GM12865 (cell line): ENCODE results near the gene TEX29.

ENCODE experiments used
- DNase-seq: peaks from one replicate; pipeline ENCODE4 v3.0.0; 2010; ENCODE audit warnings: low read depth
- H3K4me3 ChIP-seq: 2 replicates; pipeline ENCODE4 v1.5.1; 2011; ENCODE audit warnings: mild to moderate bottlenecking, low read depth, low read length, control low read depth
- CTCF ChIP-seq: IDR thresholded peaks from 2 replicates; pipeline ENCODE4 v1.5.1; 2011; ENCODE audit warnings: low read length, control low read depth, low read depth, inconsistent platforms; ENCODE audit not compliant: insufficient read depth; ENCODE audit errors: missing control alignments

The TEX29 gene

DNA sequence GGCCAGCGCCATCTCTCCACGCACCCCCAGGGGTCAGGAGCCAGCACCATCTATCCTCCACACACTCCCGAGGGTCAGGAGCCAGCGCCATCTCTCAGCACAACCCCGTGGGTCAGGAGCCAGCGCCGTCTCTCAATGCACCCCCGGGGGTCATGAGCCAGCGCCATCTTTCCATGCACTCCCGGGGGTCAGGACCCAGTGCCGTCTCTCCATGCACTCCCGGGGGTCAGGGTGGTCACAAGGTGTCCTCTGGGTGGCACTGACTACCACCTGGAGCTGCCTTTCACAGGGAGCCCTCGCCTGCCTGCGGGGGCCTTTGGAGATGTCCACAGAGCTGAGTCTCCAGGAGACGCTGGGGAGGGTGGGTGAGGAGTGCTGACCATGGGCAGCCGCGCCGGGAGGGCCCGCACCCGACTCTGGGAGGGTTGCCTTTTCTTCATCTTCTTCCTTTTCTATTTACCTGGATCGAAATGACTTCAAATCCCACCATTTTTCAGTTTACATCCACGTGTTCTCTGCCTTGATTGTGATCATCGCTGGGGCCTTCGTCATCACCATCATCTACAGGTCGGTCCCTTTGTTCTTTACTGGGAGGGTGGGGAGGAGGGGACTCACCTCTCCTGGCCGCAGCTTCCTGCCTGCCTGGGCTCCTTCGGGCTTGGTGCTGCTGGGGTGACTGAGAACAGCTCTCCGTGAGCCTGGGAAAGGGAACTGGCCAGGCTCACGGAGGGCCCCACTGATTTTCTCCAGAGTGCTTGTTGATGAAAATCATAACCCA lies 19.1 kb downstream of the TEX29 start:
- TF ChIP-seq CTCF, result no peak
- DNase-seq, result no peak
- no peak overlapping the region for H3K4me3 ChIP-seq

GRCh38 chr13:111341886-111342285 lies 21.4 kb downstream of the TEX29 start:
- no peak for DNase-seq
- no peak for TF ChIP-seq CTCF
- H3K4me3 ChIP-seq, result no peak overlapping the region

DNA sequence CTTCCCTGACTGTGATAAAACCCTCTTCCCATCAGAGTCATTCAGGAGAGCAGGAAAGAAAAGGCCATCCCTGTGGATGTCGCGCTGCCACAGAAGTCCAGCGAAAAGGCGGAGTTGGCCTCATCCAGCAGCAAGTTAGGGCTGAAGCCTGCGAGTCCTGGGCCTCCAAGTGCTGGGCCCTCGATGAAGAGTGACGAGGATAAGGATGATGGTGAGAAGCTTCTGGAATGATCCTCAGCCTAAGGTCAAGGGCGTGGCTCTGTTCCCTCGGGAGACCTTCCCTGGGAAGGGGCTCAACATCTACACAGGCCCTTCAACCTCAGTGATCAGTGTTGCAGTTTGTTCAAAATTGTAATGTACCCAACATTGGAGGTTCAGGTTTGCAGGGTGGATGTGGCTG lies 22.3 kb downstream of the TEX29 start:
- no peak overlapping the region for H3K4me3 ChIP-seq
- DNase-seq, result no peak
- no peak for TF ChIP-seq CTCF

GRCh38 chr13:111343186-111343805 lies 22.9 kb downstream of the TEX29 start:
- DNase-seq, result no peak
- no peak for TF ChIP-seq CTCF
- H3K4me3 ChIP-seq, result no peak overlapping the region

DNA sequence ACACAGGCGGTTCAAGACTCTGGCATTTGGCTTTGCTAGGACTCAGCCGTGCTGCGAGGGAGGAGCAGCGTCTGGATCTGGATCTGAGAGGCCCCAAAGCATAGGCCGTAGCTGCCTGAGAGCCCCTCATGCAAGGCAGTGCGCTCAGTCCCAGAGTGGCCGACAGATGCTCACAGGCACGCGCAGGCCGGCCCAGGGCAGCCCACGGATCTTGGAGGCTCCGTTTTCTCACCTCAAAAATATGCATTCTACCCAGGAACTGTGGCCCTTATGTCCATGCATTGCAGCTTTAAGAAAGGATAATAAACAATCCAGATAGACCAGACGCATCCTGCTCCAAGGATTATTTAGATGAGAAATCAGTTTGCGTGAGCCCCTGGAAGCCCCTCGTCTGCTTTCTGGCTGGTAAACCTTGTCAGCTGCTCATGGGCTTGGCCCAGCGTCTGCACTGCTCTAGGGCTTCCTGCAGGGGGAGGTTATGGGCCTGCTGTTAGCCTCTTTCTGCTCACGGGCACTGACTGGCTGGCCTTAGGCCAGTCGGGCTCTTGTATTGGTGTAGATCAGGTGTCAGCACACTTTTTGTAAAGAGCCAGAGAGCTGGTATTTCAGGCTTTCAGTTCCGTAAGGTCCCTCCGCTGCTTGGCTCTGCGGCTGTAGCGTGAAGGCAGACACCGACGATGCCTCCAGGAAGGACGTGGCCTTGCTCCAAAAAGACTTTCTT lies 24.2 kb downstream of the TEX29 start:
- no peak for TF ChIP-seq CTCF
- no peak overlapping the region for H3K4me3 ChIP-seq
- no peak for DNase-seq

DNA sequence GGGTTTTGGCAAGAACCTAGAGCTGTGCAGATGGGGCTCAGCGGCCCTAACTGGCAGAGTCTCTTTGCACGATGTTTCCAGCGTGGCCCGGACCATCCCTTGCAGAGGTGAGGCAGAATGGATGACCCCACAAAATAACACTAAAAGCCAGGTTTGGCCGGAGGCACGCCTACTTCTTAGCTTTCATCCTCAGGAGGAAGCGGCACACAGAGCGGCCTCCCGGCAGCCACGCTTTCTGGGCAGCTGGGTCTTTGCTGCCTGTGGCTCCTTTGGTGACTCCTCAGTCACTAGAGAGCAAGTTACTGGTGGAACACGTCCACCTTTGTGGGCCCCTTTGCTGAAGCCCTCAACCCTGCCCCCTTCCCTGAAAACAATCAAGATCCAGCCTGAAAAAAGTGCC lies 25.2 kb downstream of the TEX29 start:
- no peak for DNase-seq
- no peak for TF ChIP-seq CTCF
- no peak overlapping the region for H3K4me3 ChIP-seq
